Measurements from ENCODE around the gene DNAJB2.

DNA sequence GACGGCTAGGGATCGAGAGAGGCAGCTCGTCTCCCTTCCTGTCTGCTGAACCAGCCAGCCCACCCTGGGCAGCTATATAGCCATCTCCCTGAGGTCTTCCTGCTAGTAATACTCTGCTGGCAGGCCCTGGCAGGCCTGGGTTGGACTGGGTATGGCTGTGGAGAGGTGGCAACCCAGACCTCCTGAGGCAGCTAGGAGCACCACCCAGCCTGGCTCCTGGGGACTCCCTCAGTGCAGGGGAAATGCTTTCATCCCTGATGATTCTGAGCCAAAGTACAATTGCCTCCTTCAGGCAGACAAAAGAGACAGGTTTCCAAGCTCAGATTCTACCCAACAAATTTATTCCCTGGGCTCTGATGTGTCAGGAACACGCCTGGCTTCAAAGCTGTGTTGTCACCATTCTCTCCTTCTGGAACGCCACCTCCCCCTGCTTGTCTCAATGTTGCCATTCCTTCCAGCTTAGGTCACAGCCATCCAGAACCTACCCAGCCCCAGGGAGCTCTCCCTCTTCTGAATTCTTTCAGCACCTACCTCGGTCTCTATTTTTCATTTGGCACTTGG is 4.7 kb upstream of the DNAJB2 start:
- no peak for TF ChIP-seq CTCF (IDR thresholded peaks at IDR 0.05)
- no peak for TF ChIP-seq POLR2A (IDR thresholded peaks at IDR 0.05)
- no peak for TF ChIP-seq POLR2AphosphoS5 (IDR thresholded peaks at IDR 0.05)
- no peak for TF ChIP-seq EP300 (IDR thresholded peaks at IDR 0.05)

All from sigmoid colon (tissue), 4 donors.